NCI-H1694 treated with DMSO at 0.1 percent for 48 hours (cell line): ENCODE results near the gene THAP3.
"Not testable (repeated sequence)": the region's sequence is repeated elsewhere in the genome, so short reads cannot be mapped to it uniquely, and the experiment has no call there.

ENCODE experiments used
- DNase-seq: peaks from one replicate; lab custom pipeline; 2025; lab: John Stamatoyannopoulos, UW

THAP3 gene

DNA sequence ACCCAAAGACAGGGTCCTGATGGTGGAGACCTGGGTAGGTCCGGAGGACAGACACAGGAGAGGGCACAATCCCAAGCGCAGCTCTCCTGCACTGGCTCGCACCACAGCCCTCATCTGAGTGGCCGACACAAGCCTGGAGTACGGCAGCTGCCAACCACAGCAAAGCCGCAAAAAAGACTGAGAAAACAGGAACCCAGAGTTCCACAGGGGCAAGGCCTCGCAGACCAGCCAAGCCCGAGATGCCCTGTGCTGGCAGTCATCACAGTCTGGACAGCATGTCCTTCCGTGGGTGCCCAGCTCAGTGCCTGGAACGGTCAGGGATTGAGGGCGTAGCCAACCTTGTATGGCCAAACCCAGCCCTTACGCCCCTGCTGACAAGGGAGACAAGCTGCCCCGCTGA lies 33.4 kb upstream of the THAP3 start:
- DNase-seq = no peak

DNA sequence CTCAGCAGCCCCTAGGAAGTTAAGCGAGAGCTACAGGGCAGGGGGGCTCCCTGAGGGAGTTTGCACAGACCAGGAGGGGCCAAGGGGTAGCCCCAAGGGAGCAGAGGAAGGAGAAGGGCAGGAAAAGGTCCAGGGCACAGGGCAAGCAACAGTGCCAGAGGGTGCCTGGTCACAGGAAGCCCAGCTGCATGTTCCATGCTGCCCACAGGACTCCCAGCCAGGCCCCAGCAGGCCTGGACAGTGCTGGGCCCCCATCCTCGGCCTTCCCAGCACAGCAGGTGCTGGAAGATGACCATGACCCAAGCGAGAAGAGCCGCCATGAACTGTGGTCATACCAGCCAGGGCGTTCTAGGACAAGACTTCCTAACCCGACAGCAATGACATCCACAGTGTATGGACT lies 33.0 kb upstream of the THAP3 start:
- DNase-seq = no peak

DNA sequence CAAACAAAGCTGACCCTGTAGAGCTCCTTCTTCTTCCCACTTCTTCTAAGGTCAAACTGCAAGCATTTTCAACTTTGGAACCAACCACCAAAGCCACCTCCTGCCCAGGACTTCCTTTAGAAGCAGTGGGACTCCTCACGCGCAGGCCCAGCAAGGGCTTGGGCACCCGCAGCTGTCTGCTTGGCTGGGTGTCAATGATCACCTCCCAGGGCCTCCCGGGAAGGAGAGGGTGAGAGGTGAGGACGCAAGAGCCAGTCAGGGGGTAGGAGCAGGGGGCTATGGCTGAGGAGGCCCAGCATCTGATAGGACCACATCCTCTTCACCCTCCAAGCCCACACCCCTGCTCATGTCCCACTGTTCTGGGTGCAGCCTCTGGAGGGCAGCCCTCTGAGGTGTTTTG lies 32.2 kb upstream of the THAP3 start:
- no peak for DNase-seq

DNA sequence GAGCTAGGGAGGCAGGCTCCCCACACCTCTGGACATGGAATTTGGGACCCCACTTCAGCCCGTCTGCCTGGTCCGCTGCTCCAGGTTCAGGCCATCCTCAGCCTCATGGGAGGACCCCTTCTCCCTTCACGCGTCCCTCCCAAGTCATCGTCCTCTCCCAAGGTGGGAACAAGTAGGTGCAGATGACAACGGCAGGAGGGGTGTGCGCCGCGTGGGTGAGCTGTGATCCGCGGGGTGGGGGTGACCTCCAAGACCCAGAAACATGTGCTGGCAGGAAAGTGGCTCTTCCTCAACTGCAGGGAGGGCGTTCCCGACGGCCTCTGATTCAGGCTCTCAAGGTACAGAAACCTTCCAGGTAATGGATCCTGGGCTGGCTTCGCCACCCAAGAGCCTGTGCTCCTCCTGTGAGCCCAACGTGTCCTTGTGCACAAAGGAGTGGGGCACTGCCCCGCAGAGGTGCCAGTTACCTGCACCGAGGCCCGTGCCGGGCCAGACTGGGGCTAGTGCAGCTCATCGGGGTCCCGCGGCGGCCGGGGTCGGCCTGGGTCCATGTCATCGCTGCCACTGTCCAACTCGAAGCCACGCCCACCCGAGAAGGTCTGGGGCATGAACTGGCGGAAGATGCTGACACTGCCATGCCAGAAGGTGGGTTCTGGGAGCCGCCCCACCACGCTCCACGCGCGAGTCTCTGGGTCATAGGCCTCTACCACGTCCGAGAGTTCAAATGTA lies 31.6 kb upstream of the THAP3 start:
- no peak for DNase-seq

DNA sequence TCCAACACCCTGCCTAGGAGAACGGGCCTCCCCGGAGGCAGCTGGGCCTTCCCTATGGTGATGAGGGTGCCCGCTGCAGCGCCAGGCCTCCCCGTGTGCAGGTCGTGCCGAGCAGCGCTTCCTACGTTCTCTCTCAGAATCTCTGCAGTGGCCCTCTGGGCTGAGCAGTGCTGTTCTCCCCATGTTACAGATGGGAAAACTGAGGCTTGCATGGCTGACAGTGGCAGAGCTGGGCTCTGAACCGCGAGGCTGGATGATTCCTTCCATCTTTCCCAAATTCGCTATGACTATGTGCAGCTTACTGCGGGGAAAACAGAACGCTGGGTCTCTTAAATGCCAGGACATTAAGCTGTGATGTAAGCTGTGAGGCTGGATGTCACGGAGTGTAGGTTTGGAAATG lies 30.9 kb upstream of the THAP3 start:
- no peak for DNase-seq

DNA sequence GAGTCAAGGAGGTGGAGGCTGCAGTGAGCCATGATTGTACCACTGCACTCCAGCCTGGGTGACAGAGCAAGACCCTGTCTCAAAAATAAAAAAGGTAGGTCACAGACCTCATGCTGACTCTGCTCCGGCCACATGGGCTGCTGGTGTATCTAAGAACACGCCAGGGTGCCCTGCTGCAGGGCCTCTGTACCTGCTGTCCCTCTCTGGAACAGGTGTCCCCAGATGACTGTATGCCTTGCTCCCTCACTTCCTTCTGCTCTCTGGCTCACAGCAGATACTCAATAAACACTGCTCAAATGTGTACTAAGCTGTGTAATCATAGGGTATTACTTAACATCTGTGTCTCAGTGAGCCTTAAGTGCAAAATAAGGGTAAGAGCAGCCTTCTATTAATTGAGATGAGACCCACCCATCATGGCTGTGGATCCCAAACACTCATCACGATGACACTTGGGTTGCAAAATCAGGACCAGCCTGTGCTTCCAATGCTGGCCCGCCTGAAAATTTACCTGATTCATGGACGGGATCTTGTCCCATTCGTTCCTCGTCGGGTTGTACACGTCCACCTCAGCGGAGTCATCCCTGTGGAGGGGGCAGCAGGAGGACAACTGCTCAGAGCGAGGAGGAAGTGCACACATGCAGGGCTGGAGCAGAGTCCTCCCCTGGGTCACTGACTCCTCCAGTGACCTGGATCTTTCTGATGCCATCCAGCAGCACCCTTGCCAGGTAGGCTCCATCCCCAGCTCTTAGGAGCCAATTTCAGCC lies 29.5 kb upstream of the THAP3 start:
- no peak for DNase-seq

DNA sequence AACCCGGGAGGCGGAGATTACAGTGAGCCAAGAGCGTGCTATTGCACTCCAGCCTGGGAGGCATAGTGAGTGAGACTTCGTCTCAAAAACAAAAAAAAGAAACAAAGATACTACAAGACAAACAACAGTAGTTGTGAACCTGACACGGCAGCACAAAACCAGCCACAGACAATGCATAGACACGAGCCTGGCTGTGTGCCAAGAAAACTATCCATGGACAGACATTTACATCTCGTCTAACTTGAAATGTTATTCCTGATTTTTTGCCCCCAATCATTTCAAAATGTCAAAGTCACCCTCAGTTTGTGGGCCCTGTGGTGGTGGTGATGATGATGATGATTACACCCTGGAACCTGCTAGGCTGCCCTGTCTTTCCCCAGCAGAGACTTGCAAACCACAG lies 28.3 kb upstream of the THAP3 start:
- no peak for DNase-seq

DNA sequence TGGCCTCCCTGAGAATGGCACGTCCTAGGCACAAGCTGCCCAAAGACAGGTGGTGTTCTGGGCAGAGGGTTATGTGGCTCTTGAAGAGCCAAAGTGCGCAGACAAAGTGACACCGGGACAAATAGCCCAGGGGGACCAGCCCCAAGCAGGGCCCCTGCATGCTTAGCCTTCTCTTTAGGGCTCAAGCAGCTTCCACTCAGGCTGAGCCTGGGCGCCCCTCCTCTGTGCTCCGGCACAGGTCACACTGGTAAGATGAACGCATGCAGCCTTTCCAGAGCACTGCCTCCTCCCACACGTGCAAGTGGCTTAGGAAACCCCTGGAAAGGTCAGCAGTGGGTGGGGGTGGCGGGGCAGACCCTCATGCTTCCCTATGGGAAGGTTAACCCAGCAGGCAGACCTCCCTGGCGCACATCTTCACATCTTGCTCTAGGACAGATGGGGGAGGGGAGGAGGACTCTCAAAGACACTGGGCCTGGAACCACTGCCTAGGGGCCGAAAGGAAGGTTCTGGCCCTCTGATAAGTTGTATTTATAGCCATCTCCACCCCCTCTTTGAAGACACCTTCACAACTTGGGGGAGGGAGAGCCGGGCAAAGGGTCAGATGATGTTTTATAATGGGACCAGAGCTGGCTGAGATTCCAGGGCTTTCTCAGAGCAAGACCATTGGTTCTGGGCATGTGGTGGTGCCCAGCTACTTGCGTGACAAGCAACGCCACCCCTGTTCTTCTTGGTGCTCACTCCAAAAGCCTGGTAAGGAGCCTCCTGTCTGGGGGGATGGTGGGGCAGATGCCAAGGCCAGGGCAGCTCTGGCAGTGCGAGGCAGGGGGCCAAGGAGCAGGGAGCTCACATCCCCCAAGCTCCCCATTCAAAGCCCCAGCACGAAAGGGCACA lies 27.5 kb upstream of the THAP3 start:
- no peak for DNase-seq

DNA sequence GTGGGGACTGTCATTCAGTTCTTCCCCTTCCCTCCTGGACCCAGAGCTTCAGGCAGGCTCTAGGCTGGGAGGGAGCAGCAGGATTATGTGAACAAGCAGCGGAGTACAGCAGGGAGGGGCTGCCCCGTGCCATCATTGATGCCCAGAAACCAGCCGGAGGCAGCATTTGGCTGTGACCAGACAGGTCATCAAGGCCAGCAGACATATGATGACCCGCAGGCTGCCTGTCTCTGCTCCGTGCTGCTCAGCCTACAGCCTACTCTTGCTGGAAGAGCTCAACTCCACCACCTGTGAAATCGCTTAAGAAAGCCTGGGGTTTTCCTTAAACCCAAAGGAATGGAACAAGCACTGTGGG lies 26.9 kb upstream of the THAP3 start:
- DNase-seq = no peak

DNA sequence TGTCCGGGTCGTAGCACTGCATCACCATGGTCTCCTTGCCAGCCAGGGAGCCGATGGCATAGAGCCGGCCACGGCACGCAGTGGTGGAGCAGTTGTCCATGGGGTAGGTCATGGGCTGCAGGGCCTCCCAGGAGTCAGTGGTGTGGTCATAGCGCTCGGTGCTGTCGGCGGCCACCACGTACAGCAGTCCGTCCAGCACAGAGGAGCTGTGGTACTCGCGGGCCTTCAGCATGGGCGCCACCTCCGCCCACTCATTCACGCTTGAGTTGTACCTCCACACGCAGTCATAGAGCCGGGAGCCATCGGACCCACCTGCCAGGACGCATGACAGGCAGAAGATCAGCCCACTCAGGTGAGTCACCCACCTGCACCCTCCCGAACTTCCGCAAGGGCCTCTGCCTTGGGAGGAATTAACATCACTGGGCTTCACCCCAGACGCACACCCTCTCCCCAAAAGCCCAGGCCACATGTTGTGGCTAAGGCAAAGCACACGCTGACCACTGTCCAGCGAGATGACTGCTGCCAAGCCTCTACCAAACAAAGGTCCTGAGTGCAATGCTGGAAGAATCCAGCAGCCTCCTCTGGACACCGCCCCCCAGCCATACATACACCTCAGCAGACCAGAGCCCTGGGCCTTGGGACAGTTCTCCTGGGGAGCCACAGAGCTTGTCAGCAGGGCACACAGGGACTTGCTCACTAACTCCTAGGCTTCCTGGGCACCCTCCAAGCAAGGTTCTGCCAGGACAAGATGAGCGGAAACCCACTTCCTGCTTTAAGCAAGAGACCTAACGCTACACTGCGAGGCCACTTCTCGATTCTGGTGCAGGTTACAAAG lies 25.3 kb upstream of the THAP3 start:
- DNase-seq = no peak

DNA sequence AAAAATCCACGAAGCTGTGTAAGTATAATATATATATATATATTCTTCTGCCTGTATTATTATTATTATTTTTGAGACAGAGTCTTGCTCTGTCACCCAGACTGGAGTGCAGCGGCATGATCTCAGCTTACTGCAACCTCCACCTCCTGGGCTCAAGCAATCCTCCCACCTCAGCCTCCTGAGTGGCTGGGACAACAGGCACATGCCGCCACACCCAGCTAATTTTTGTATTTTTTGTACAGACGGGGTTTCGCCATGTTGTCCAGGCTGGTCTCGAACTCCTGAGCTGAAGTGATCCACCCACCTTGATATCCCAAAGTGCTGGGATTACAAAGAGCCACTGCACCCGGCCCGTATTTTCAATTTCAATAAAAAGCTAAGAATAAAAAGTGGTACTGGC lies 24.7 kb upstream of the THAP3 start:
- DNase-seq = not testable (repeated sequence)

DNA sequence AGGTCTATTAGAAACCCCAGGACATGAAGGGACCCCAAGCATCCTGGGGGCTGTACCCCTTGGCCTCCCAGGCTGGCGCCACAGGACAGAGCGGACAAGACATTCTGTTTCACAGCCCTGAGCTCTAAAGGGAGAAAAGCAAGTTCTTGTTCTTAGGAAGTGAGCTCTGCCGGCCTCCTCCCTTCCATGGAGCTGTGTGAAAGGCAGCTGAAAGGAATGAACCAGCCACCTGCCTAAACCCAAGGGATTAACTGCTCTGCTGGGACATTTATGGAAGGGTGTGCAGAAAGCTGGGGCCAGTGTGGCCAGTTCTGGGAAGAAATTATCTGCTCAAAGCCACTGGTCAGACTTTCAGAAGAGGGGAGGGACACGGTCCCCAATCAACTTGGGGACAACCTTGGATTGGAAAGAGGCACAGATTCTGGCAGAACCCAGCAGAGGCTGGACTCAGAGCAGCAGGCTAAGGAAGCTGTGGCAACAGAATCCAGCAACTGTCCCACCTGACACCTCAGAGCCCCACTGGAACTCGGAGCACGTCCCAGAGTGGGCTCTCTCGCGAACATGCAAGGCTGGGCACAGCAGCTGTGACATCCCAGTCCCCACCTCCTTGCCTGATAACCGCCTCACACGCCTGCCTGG lies 24.1 kb upstream of the THAP3 start:
- no peak for DNase-seq

DNA sequence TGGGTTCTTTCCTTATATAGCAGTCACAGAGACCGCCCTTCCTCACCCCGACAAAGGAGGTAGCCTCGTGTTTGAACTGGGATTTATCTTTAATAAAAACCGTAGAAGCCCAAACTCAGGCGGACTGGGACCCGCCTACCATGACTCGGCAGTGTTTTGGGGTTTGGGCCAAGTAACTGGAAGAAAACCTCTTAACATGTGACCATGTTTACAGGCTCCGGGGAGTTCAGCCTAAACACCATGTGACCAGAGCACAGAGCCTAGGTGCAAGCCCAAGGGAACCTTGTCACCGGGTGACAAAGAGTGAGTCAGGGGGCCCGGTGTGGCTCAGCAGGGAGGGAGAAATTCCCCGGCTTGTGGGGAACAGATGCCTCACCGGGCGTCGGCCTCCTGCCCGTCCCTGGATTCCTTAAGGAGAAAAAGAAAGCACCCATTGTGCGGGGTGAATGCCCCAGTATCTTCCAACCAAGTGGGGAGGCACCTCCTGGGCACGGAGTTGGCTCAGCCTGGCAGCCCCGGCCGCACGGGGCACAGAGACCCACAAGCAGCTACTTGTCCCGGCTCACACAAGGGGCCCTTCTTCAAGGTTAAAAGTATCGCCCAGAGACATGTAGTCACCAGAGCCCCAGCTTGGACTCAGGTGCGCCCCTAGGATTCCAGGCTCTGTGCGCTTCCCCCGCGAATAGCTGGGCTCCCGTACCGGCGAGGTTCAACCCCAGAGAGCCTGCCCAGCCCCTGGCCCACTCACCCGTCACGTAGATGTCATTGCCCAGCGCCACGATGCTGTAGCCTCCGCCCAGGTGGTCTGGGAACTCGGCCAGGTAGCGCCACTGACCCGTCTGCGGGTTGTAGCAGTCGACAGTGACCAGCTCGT lies 23.4 kb upstream of the THAP3 start:
- DNase-seq = peak; percentile 26

DNA sequence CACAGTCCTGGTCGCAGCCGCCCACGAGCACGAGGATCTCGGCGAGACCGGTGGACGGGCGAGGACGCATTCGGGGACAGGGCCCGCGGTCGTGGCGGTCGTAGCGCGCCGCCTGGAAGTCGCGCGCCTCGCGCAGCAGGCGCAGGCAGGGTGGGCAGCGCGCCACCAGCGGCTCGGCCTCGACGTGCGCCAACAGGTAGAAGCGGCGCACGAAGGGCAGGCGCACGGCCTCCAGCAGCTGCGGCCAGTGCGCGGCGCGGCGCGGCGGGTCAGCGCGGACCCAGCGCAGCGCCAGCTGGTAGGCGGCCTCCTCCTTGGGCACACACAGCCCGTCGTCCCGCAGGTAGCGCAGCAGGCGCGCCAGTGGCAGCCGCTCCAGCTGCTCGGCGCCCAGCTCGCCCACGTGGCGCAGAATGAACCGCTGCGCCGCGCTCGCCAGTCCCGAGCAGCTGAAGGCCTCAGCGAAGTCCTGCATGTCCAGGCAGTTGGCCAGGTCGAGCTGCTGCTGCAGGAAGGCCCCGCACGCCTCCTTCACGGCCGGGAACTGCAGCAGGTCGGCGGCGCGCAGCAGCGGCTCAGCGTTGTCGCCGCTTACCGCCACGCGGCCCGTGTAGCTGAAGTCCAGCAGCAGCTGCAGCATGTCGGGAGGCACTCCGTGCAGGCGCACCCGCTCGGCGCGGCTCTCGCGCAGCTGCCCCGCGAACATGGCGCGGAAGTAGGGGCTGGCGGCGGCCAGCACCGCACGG lies 22.6 kb upstream of the THAP3 start:
- no peak for DNase-seq

DNA sequence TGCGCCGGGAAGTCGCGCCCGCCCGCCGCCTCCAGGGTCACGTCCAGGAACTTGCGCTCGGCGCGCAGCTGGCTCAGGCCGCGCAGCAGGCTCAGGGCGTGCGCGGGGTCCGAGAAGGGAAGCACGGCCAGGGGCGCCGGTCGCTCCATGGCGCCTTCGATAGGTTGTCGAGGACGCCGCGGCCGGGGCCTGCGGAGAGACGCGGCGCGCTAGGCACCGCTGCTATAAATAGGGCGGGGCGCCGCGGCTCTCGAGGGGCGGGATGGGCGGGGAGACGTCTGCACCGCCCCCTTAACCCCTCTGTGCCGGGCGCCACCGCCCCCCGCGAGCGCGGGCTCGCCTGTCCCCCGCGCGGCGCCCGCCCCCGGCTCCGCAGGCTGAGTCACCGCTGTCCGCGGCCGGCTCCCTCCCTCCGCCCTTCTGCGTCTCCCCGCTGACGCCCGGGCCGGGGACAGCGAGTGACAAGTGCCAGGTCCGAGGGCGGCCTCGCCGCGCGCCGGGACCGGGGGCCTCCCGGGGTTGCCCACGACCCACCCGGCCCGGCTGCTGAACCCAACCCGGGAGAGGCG lies 21.9 kb upstream of the THAP3 start, which contains the start of gene KLHL21:
Gene KLHL21, minus strand, starts transcription at position 201 of the 569 bp plus-strand sequence. Its CDS starts 52 bp downstream, at position 149.
- DNase-seq = peak; percentile 35

DNA sequence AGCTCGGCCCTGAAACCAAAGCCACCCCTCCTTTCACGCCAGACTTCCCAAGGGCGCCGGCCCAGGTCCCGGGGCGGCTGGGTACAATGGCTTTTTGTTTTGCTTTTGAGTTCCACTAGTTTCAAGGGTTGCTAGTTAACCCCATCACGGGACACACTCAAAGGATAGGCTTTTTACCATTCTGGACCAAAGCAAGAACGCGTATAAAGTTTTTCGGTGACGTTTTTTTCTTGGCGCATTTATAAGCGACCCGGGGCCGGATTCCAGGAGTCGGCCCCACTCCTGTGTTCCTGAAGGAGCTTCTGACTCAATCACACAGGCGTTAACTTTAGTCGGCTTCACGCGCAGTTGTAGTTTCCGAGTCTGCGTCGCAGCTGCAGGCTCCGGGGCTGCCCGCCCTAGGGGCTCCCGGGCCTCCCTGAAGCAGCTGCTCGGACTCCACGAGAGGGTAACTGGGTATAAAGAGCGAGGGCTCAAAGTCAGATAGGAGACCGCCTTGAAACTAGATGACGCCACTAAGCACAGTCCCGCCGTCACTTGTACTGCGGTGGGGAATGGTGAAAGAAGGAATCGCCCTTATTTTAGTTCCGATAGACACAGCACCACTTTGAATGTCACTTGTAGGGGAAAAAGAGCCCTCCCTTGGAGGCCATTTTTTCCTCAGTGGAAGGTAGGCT lies 21.3 kb upstream of the THAP3 start:
- DNase-seq = no peak

DNA sequence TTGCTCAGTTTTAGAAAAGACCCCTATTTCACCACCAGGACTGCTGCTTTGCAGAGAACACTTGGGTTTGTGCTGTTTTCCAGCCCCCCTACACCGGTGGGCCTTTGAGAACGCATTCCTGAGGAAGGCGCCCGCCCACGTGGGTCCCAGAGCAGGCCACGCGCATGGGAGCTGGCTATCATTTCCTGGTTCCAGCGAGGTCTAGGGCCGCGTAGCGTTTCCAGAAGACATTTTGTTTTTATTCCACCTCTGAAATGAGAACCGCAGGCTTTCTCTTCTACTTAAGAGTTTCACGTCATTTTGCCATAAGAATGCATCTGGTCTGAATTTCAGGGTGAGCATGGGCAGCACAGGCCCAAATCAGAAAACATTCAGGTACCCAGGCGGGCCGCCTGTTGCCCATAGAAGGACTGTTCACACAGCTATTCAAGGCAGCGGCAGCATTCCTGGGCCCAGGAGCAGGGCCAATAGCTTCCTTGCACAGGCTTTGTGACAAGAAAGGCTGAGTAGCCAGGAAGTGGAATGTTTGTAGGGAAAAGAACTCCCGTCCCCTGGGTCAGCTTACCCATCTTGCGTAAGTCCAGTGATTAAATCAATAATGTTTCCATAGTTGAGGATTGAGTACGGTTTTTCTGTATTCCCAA lies 20.6 kb upstream of the THAP3 start:
- DNase-seq = no peak
